ENCODE data around the gene ACD.

The ACD gene

GRCh38 chr16:67685388-67686112 is 25.5 kb upstream of the ACD start:
- peaks cover 16% of the 10 kb centered on the region for H3K36me3 ChIP-seq (replicated peaks; ENCODE audit: low read depth, low read length)
- H4K20me1 ChIP-seq (ENCODE audit: insufficient read depth, low read length) = no peaks in the 10 kb centered on the region
- H3K79me2 ChIP-seq (ENCODE audit: low read length) = no peaks in the 10 kb centered on the region
- TF ChIP-seq CTCF (IDR thresholded peaks at IDR 0.05; ENCODE audit: low read depth, low read length) (no peak), EZH2phosphoT487 (IDR thresholded peaks at IDR 0.05; ENCODE audit: low read depth) (no peak)
- no peak overlapping the region for H3K4me3 ChIP-seq (ENCODE audit: low read length)
- no peak overlapping the region for H2AFZ ChIP-seq (ENCODE audit: low read depth, low read length)
- no peaks in the 10 kb centered on the region for H3K27me3 ChIP-seq (ENCODE audit: low read depth, low read length)
- H3K9ac ChIP-seq (ENCODE audit: low read length) = no peak overlapping the region
- no peak overlapping the region for H3K27ac ChIP-seq (ENCODE audit: low read length)
- H3K4me1 ChIP-seq (ENCODE audit: low read length) = peaks cover 6% of the 10 kb centered on the region; the same call in 1 of the 2 replicates
- no peak overlapping the region for H3K4me2 ChIP-seq (ENCODE audit: low read length)
- no peaks in the 10 kb centered on the region for H3K9me3 ChIP-seq (ENCODE audit: insufficient read depth, low read length)

- Histone ChIP-seq H4K20me1 (ENCODE audit: insufficient read depth, low read length) (no peaks in the 10 kb centered on the region), H3K79me2 (ENCODE audit: low read length) (no peaks in the 10 kb centered on the region), H3K4me2 (ENCODE audit: low read length) (no peak overlapping the region), H3K4me3 (ENCODE audit: low read length) (no peak overlapping the region), H2AFZ (ENCODE audit: low read depth, low read length) (no peak overlapping the region), H3K9me3 (ENCODE audit: insufficient read depth, low read length) (no peaks in the 10 kb centered on the region), H3K27me3 (ENCODE audit: low read depth, low read length) (no peaks in the 10 kb centered on the region), H3K36me3 (replicated peaks; ENCODE audit: low read depth, low read length) (peaks cover 16% of the 10 kb centered on the region), H3K4me1 (ENCODE audit: low read length) (peaks cover 6% of the 10 kb centered on the region; the same call in 1 of the 2 replicates), H3K9ac (ENCODE audit: low read length) (no peak overlapping the region), H3K27ac (ENCODE audit: low read length) (no peak overlapping the region)
- TF ChIP-seq EZH2phosphoT487 (IDR thresholded peaks at IDR 0.05; ENCODE audit: low read depth) = no peak
- TF ChIP-seq CTCF (IDR thresholded peaks at IDR 0.05; ENCODE audit: low read depth, low read length) = no peak
These were observed 23.7 kb upstream of the ACD start for GRCh38 chr16:67683767-67684166.

- Histone ChIP-seq H3K36me3 (replicated peaks; ENCODE audit: low read depth, low read length) (peaks cover 13% of the 10 kb centered on the region), H3K27me3 (ENCODE audit: low read depth, low read length) (no peaks in the 10 kb centered on the region), H3K4me3 (ENCODE audit: low read length) (no peak overlapping the region), H3K4me2 (ENCODE audit: low read length) (no peak overlapping the region), H3K4me1 (ENCODE audit: low read length) (no peaks in the 10 kb centered on the region), H3K9me3 (ENCODE audit: insufficient read depth, low read length) (no peaks in the 10 kb centered on the region), H3K79me2 (ENCODE audit: low read length) (no peaks in the 10 kb centered on the region), H4K20me1 (ENCODE audit: insufficient read depth, low read length) (no peaks in the 10 kb centered on the region), H2AFZ (ENCODE audit: low read depth, low read length) (no peak overlapping the region), H3K27ac (ENCODE audit: low read length) (no peak overlapping the region), H3K9ac (ENCODE audit: low read length) (no peak overlapping the region)
- no peak for TF ChIP-seq CTCF (IDR thresholded peaks at IDR 0.05; ENCODE audit: low read depth, low read length)
- no peak for TF ChIP-seq EZH2phosphoT487 (IDR thresholded peaks at IDR 0.05; ENCODE audit: low read depth)
These were observed 20.2 kb upstream of the ACD start for GRCh38 chr16:67679935-67680897.
